PC-3 (cell line): ENCODE measurements around the gene DLG1.

Experiments
- EZH2 ChIP-seq: fragments of 300-600 bp; sonication (generic); IDR thresholded peaks from one replicate; pipeline ENCODE4 v1.6.1; 2017; ENCODE audit warnings: antibody characterized with exemption, mild to moderate bottlenecking, low read length; ENCODE audit not compliant: unreplicated experiment
- EZH2phosphoT487 ChIP-seq: fragments of 300-600 bp; sonication (generic); IDR thresholded peaks from 2 replicates; pipeline ENCODE4 v1.6.1; 2018; ENCODE audit warnings: mild to moderate bottlenecking, antibody characterized with exemption, low read length, borderline replicate concordance
- TF ChIP-seq, protein P1 (sequence below): fragments of 300-600 bp; sonication (generic); conservative IDR thresholded peaks from 2 replicates; pipeline ENCODE4 v1.5.1; 2017; ENCODE audit warnings: antibody characterized with exemption, low read depth, mild to moderate bottlenecking, low read length

DNA sequence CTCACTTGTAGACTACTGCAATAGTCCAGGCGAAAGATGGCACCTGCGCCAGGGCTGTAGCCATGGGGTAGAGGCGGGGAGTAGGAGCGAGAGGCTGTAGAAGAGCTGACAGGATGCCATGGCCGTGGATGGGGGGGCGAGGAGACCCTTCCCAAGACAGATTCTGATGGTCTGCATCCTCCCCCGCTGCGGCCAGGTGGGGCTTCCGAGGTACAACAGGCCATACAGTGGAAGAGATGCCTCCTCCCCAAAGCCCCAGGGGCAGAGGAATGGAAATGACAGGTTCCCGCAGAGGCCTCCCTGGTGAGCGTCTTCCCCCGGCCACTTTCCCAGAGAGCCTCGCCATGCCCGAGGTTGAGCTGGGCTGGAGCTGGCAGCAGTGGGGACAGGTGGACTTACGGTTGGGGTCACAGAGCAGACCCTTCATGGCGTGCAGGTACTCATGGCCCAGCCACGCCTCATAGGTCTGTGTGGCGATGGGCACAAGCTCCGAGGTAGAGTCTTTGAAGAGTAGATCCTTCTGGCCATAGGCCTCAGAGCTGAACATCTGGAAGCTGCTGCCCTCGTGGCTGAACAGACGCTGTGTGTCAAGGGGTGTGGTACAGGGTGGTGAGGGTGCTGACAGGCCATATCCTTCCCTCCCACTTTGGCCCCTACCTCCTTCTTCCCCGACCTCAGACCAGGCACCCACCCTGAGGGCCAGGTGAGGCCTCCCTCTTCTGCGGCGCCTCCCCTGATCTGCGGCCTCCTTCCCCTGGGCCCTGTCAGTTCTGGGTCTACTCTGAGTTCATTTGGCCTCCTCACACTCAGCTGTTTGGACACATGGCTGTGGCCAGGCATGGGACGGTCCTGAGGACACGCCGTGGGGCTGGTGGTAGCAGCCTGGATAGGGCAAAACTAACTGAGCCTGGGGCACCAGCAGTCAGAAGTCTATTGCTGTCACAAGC, 282.3 kb downstream of the DLG1 start:
- TF ChIP-seq, protein P1, sequence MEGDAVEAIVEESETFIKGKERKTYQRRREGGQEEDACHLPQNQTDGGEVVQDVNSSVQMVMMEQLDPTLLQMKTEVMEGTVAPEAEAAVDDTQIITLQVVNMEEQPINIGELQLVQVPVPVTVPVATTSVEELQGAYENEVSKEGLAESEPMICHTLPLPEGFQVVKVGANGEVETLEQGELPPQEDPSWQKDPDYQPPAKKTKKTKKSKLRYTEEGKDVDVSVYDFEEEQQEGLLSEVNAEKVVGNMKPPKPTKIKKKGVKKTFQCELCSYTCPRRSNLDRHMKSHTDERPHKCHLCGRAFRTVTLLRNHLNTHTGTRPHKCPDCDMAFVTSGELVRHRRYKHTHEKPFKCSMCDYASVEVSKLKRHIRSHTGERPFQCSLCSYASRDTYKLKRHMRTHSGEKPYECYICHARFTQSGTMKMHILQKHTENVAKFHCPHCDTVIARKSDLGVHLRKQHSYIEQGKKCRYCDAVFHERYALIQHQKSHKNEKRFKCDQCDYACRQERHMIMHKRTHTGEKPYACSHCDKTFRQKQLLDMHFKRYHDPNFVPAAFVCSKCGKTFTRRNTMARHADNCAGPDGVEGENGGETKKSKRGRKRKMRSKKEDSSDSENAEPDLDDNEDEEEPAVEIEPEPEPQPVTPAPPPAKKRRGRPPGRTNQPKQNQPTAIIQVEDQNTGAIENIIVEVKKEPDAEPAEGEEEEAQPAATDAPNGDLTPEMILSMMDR, result no peak
- TF ChIP-seq EZH2 (no peak), EZH2phosphoT487 (no peak)
